CD4-positive, alpha-beta T cell treated with Interleukin-2 at 100 ng/mL for 4 hours (primary cell): ENCODE measurements around the gene SLC22A1.

Experiments
- DNase-seq: peaks from one replicate; pipeline ENCODE4 v3.0.0-alpha.2; 2020; ENCODE audit warnings: low spot score

Gene SLC22A1

GRCh38 chr6:160173806-160174527 lies 52.4 kb downstream of the SLC22A1 start:
- DNase-seq: no peak

DNA sequence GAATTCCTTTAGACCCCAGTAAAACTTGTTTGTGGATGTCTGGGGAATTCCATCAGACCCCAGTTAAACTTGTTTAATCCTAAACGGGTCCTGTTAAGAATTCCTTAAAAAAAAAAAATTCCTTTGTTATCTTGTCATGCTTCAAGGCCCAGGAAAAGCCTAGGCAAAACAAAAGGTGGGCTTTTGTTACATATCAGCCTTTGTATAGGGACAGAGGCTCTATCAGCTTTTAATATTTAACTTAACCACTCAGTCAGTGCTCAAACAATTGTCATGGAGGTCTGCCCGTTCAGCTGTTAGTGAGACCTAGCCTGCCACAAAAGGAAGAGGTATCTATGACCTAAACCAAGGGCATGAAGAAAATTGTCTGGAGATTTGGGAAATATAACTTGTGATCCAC lies 53.1 kb downstream of the SLC22A1 start:
- DNase-seq: no peak

DNA sequence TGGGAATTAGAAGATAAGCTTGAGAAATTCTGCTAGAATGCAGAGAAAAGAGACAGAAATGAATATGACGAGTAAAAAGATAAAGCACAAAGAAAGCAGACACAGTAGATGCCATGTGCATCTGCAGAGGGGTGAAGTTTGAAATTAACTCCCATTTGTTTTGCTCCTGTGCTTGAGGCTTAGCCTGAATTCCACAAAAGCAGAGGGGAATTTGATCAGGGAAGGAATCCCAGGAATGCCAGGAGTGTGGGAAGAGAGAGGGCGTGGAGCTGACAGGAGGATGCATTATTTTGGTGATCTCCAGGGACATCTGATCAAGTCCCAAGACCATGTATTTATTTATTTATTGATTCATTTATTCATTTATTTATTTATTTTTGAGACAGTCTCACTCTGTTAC lies 55.6 kb downstream of the SLC22A1 start:
- DNase-seq: no peak

DNA sequence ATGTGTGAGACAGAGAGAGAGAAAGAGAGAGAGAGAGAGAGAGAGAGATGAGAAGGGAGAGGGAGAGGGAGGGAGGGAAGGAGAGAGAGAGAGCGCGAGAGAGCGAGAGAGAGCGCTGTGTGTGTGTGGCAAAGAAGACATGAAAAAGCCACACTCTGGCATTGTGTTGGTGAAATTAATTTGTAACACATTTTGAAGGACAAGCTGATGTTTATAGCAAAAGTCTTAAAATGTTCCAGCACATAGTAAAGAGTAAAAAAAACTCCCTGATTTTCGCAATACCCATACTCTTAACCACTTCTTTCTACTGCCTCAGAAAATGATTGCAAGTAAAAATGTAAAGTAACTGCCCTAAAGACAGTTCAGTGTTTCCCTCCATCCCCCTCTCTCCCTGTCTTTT lies 56.7 kb downstream of the SLC22A1 start:
- DNase-seq: no peak

GRCh38 chr6:160180706-160181105 lies 59.1 kb downstream of the SLC22A1 start:
- no peak for DNase-seq

GRCh38 chr6:160188773-160189172 lies 67.2 kb downstream of the SLC22A1 start:
- DNase-seq: no peak

GRCh38 chr6:160190081-160190480 lies 68.5 kb downstream of the SLC22A1 start:
- DNase-seq: no peak

DNA sequence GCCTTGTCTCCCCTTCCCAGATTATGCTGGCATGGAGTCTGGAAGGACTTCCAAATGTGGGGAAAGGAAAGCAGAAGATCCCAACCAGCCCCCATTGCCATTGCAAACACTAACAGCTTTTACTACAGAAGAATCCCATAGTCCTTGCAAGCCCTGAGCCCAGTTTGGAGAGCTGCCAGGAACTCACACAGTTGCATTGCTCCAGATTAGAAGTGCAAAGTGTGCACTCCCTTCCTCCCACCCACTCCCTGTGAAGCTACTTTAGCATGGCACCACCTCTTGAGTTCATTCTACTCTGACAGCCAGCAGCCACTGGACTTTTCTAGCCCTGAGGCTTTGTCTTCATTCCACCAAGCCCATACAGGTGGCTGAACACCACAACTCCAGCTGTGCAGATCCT lies 69.4 kb downstream of the SLC22A1 start:
- DNase-seq: no peak

GRCh38 chr6:160192840-160193239 lies 71.2 kb downstream of the SLC22A1 start:
- DNase-seq: no peak

DNA sequence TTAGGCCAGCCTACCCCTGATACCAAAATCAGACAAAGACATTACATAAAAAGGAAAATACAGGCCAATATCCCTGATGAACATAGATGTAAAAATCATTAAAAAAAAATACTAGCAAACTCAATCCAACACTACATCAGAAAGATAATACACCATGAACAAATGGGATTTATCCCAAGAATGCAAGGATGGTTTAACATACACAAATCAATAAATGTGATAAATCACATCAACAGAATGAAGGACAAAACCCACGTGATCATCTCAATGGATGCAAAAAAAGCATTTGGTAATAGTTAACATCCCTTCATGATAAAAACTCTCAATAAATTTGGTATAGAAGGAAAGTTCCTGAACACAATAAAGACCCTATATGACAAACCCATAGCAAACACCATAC lies 73.2 kb downstream of the SLC22A1 start:
- DNase-seq: no peak

- no peak for DNase-seq
Measured at GRCh38 chr6:160197662-160198061, 76.0 kb downstream of the SLC22A1 start.

GRCh38 chr6:160198606-160199211 lies 77.1 kb downstream of the SLC22A1 start:
- DNase-seq: no peak

GRCh38 chr6:160201061-160201460 lies 79.4 kb downstream of the SLC22A1 start:
- DNase-seq: no peak

DNA sequence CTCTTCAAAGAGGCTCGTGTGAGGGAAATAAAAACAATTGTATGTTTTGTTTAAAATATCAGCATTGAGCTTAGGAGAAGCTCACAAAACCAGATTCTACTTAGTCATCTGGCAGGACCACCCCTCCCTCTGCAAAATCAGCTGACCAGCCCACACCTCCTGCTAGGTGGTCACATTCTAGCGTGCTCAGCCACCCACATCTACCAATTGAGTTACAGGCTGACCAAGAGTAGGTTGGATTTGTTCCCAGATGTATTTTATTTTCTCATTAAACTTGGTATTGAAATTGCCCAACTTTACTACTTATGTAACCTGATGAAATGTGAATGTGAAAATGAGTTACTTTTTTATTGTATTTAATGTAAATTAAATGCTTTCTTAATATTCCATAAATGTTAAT lies 80.8 kb downstream of the SLC22A1 start:
- DNase-seq: no peak

DNA sequence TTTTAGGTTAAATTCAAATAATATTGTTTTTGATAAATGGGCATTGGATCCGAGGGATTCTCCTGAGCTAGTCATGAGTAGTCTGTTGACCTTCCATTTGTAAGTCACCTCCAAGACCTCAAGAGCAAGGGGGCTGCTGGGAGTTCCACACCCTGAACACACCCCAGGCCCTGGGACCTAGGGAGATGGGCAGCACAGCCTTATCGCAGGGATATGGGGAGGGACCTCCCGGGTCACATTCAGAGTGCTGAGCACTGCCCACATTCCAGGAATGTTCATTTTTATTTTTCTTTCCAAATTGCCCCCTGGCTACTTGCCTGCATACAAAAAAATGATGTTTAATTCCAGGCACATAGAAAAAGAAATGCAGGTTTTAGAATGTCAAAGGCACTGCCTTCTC lies 81.5 kb downstream of the SLC22A1 start:
- DNase-seq: no peak

DNA sequence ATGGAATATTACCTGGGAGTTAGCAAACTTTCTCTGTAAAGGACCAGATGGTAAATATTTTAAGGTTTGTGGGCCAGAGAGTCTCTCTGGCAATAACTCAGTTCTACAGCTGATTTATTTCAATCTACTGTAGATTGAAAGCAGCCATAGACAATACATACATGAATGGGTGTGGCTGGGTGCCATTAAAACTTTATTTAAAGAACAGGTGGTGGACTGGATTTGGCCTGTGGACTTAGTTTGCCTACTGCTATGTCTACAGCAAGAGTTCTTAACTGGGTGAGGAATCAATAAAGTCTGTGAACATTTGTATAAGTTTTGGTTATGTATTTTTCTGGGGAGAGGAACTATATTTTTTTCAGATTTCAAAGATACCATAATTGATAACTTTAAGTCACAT lies 81.9 kb downstream of the SLC22A1 start:
- no peak for DNase-seq

- DNase-seq: no peak
Measured at GRCh38 chr6:160203953-160204352, 82.3 kb downstream of the SLC22A1 start.

- DNase-seq: no peak
Measured at GRCh38 chr6:160204710-160205109, 83.1 kb downstream of the SLC22A1 start.

GRCh38 chr6:160207618-160208017 lies 86.0 kb downstream of the SLC22A1 start:
- no peak for DNase-seq
